ENCODE measurements around the gene DUSP6.

- TF ChIP-seq, protein P1, sequence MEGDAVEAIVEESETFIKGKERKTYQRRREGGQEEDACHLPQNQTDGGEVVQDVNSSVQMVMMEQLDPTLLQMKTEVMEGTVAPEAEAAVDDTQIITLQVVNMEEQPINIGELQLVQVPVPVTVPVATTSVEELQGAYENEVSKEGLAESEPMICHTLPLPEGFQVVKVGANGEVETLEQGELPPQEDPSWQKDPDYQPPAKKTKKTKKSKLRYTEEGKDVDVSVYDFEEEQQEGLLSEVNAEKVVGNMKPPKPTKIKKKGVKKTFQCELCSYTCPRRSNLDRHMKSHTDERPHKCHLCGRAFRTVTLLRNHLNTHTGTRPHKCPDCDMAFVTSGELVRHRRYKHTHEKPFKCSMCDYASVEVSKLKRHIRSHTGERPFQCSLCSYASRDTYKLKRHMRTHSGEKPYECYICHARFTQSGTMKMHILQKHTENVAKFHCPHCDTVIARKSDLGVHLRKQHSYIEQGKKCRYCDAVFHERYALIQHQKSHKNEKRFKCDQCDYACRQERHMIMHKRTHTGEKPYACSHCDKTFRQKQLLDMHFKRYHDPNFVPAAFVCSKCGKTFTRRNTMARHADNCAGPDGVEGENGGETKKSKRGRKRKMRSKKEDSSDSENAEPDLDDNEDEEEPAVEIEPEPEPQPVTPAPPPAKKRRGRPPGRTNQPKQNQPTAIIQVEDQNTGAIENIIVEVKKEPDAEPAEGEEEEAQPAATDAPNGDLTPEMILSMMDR (IDR thresholded peaks at IDR 0.05) = no peak
- TF ChIP-seq POLR2A (IDR thresholded peaks at IDR 0.05) (no peak), POLR2AphosphoS5 (IDR thresholded peaks at IDR 0.05; ENCODE audit: insufficient read depth in 1 of 2, low read depth in 1 of 2) (no peak)
These were observed 32.5 kb upstream of the DUSP6 start for GRCh38 chr12:89384807-89385206.
